ENCODE measurements around the gene MLLT10.
"Not testable (repeated sequence)": the region's sequence is repeated elsewhere in the genome, so short reads cannot be mapped to it uniquely, and the experiment has no call there.

The MLLT10 gene

GRCh38 chr10:21707498-21707897 lies 173.5 kb downstream of the MLLT10 start:
- no peak for DNase-seq

GRCh38 chr10:21712975-21713374 lies 178.9 kb downstream of the MLLT10 start:
- no peak for DNase-seq

GRCh38 chr10:21715531-21716195 lies 181.6 kb downstream of the MLLT10 start:
- DNase-seq: no peak

- not testable (repeated sequence) for DNase-seq
Observed at GRCh38 chr10:21717437-21718054, 183.5 kb downstream of the MLLT10 start.

GRCh38 chr10:21719502-21719901 lies 185.5 kb downstream of the MLLT10 start:
- DNase-seq: no peak

GRCh38 chr10:21720090-21720489 lies 186.1 kb downstream of the MLLT10 start:
- DNase-seq: no peak

- DNase-seq: no peak
Observed at GRCh38 chr10:21721000-21721665, 187.1 kb downstream of the MLLT10 start.

- no peak for DNase-seq
Observed at GRCh38 chr10:21722209-21722608, 188.2 kb downstream of the MLLT10 start.

GRCh38 chr10:21724020-21724589 lies 190.1 kb downstream of the MLLT10 start:
- no peak for DNase-seq

- no peak for DNase-seq
Observed at GRCh38 chr10:21724687-21725367, 190.8 kb downstream of the MLLT10 start.

- no peak for DNase-seq
Observed at GRCh38 chr10:21726601-21727225, 192.7 kb downstream of the MLLT10 start.

- DNase-seq: no peak
Observed at GRCh38 chr10:21727452-21728168, 193.6 kb downstream of the MLLT10 start.

GRCh38 chr10:21728618-21729017 lies 194.6 kb downstream of the MLLT10 start:
- DNase-seq: no peak

- DNase-seq: no peak
Observed at GRCh38 chr10:21732067-21732772, 198.2 kb downstream of the MLLT10 start.

- DNase-seq: no peak
Observed at GRCh38 chr10:21733710-21734109, 199.7 kb downstream of the MLLT10 start.

- DNase-seq: no peak
Observed at GRCh38 chr10:21737106-21737505, 203.1 kb downstream of the MLLT10 start.

- DNase-seq: peak; percentile 22 to 25
Observed at GRCh38 chr10:21740989-21741388, 207.0 kb downstream of the MLLT10 start.

- DNase-seq: no peak
Observed at GRCh38 chr10:21742740-21743412, 208.8 kb downstream of the MLLT10 start.

- no peak for DNase-seq
Observed at GRCh38 chr10:21744223-21744622, 210.2 kb downstream of the MLLT10 start.

GRCh38 chr10:21746118-21746517 lies 212.1 kb downstream of the MLLT10 start:
- DNase-seq: no peak

- DNase-seq: no peak
Observed at GRCh38 chr10:21747809-21748208, 213.8 kb downstream of the MLLT10 start.
